Ectodermal cell (in vitro differentiated cells): ENCODE measurements around the gene SPEF2.

Source experiments
- H3K27ac ChIP-seq: 2 replicates; pipeline ENCODE4 v1.7.0; 2013; ENCODE audit warnings: mild to moderate bottlenecking, low read depth, low read length; ENCODE audit not compliant: insufficient read depth, poor library complexity, severe bottlenecking
- H3K27me3 ChIP-seq: 2 replicates; pipeline ENCODE4 v1.7.0; 2013; ENCODE audit warnings: mild to moderate bottlenecking, low read length; ENCODE audit not compliant: insufficient read depth, control insufficient read depth, poor library complexity, severe bottlenecking
- H3K36me3 ChIP-seq: one replicate; pipeline ENCODE4 v1.7.0; 2013; ENCODE audit warnings: low read length; ENCODE audit not compliant: control insufficient read depth, insufficient read depth
- H3K4me1 ChIP-seq: one replicate; pipeline ENCODE4 v1.7.0; 2013; ENCODE audit warnings: low read length; ENCODE audit not compliant: control insufficient read depth, insufficient read depth
- H3K4me3 ChIP-seq: 2 replicates; pipeline ENCODE4 v1.7.0; 2013; ENCODE audit warnings: low read depth, low read length, control low read depth; ENCODE audit not compliant: insufficient read depth
- H3K9me3 ChIP-seq: 2 replicates; pipeline ENCODE4 v1.7.0; 2013; ENCODE audit warnings: mild to moderate bottlenecking, low read length, moderate library complexity; ENCODE audit not compliant: control insufficient read depth
- WGBS, 2 experiments: methylation state at CpG; one replicate each; pipeline ENCODE4 v1.1.7; 2013; ENCODE audit warnings: missing lambda C conversion rate in 2 of 2; 5-methylcytosine and 5-hydroxymethylcytosine counted together

SPEF2 gene

GRCh38 chr5:35651002-35651756 lies 33.5 kb downstream of the SPEF2 start:
- H3K27me3 ChIP-seq = no peaks in the 10 kb centered on the region
- no peaks in the 10 kb centered on the region for H3K9me3 ChIP-seq
- H3K4me1 ChIP-seq = no peaks in the 10 kb centered on the region
- 25 to 29% methylated on average over 4 of the region's 4 CpGs for WGBS, 2 experiments
- H3K27ac ChIP-seq = no peak overlapping the region
- H3K4me3 ChIP-seq = no peak overlapping the region
- no peaks in the 10 kb centered on the region for H3K36me3 ChIP-seq

GRCh38 chr5:35656721-35657120 lies 39.1 kb downstream of the SPEF2 start:
- no peak overlapping the region for H3K27ac ChIP-seq

GRCh38 chr5:35657877-35658276 lies 40.2 kb downstream of the SPEF2 start:
- Histone ChIP-seq H3K27ac (no peak overlapping the region), H3K4me1 (no peaks in the 10 kb centered on the region)
- 91 to 94% methylated on average over 2 of the region's 2 CpGs for WGBS, 2 experiments

More at GRCh38 chr5:35656721-35657120, 39.1 kb downstream of the SPEF2 start:
- Histone ChIP-seq H3K9me3 (no peaks in the 10 kb centered on the region), H3K4me3 (no peak overlapping the region), H3K36me3 (no peaks in the 10 kb centered on the region), H3K27me3 (no peaks in the 10 kb centered on the region), H3K4me1 (no peaks in the 10 kb centered on the region)

GRCh38 chr5:35659556-35659955 lies 41.9 kb downstream of the SPEF2 start:
- Histone ChIP-seq H3K9me3 (no peaks in the 10 kb centered on the region), H3K4me3 (no peak overlapping the region), H3K27ac (no peak overlapping the region), H3K36me3 (no peaks in the 10 kb centered on the region), H3K4me1 (no peaks in the 10 kb centered on the region), H3K27me3 (no peaks in the 10 kb centered on the region)

More at GRCh38 chr5:35657877-35658276, 40.2 kb downstream of the SPEF2 start:
- Histone ChIP-seq H3K9me3 (no peaks in the 10 kb centered on the region), H3K36me3 (no peaks in the 10 kb centered on the region), H3K4me3 (no peak overlapping the region), H3K27me3 (no peaks in the 10 kb centered on the region)

- 85 to 92% methylated on average over 1 of the region's 1 CpG for WGBS, 2 experiments
- Histone ChIP-seq H3K4me3 (no peak overlapping the region), H3K27me3 (no peaks in the 10 kb centered on the region), H3K4me1 (no peaks in the 10 kb centered on the region), H3K9me3 (no peaks in the 10 kb centered on the region), H3K27ac (no peak overlapping the region), H3K36me3 (no peaks in the 10 kb centered on the region)
Observed at GRCh38 chr5:35660451-35660850, 42.8 kb downstream of the SPEF2 start.

GRCh38 chr5:35664584-35664983 lies 46.9 kb downstream of the SPEF2 start:
- no peak overlapping the region for H3K27ac ChIP-seq
- H3K9me3 ChIP-seq = no peaks in the 10 kb centered on the region
- no peak overlapping the region for H3K4me3 ChIP-seq
- H3K27me3 ChIP-seq = no peaks in the 10 kb centered on the region
- no peaks in the 10 kb centered on the region for H3K36me3 ChIP-seq
- H3K4me1 ChIP-seq = no peaks in the 10 kb centered on the region
- 81 to 85% methylated on average over 3 to 4 of the region's 4 CpGs for WGBS, 2 experiments

- H3K27ac ChIP-seq = no peak overlapping the region
- H3K27me3 ChIP-seq = no peaks in the 10 kb centered on the region
- H3K36me3 ChIP-seq = no peaks in the 10 kb centered on the region
- no peaks in the 10 kb centered on the region for H3K9me3 ChIP-seq
- WGBS, 2 experiments = 75 to 87% methylated on average over 4 of the region's 4 CpGs
- no peaks in the 10 kb centered on the region for H3K4me1 ChIP-seq
- no peak overlapping the region for H3K4me3 ChIP-seq
Observed at GRCh38 chr5:35665096-35665495, 47.4 kb downstream of the SPEF2 start.

- Histone ChIP-seq H3K36me3 (no peaks in the 10 kb centered on the region), H3K9me3 (no peaks in the 10 kb centered on the region), H3K27me3 (no peaks in the 10 kb centered on the region), H3K27ac (no peak overlapping the region), H3K4me3 (no peak overlapping the region), H3K4me1 (no peaks in the 10 kb centered on the region)
- 96 to 100% methylated on average over 1 to 2 of the region's 2 CpGs for WGBS, 2 experiments
Observed at GRCh38 chr5:35668319-35668718, 50.7 kb downstream of the SPEF2 start.

GRCh38 chr5:35668794-35669193 lies 51.1 kb downstream of the SPEF2 start:
- 94 to 100% methylated on average over 2 of the region's 2 CpGs for WGBS, 2 experiments
- no peak overlapping the region for H3K27ac ChIP-seq

GRCh38 chr5:35671541-35672295 lies 54.1 kb downstream of the SPEF2 start:
- Histone ChIP-seq H3K4me1 (no peaks in the 10 kb centered on the region), H3K27me3 (no peaks in the 10 kb centered on the region), H3K4me3 (no peak overlapping the region), H3K36me3 (no peaks in the 10 kb centered on the region), H3K9me3 (no peaks in the 10 kb centered on the region), H3K27ac (no peak overlapping the region)
- WGBS, 2 experiments = 97 to 100% methylated on average over 2 to 4 of the region's 5 CpGs

More at GRCh38 chr5:35668794-35669193, 51.1 kb downstream of the SPEF2 start:
- Histone ChIP-seq H3K9me3 (no peaks in the 10 kb centered on the region), H3K4me1 (no peaks in the 10 kb centered on the region), H3K27me3 (no peaks in the 10 kb centered on the region), H3K36me3 (no peaks in the 10 kb centered on the region), H3K4me3 (no peak overlapping the region)
